ENCODE results near the gene SLIT1.

GRCh38 chr10:96999337-96999736, 186.4 kb downstream of the SLIT1 start:
- TF ChIP-seq POLR2A (IDR thresholded peaks at IDR 0.05) (no peak), CTCF (IDR thresholded peaks at IDR 0.05) (no peak), POLR2AphosphoS5 (IDR thresholded peaks at IDR 0.05; ENCODE audit: insufficient read depth in 1 of 2, low read depth in 1 of 2) (no peak)
